MCF 10A (cell line): Measurements from ENCODE around the gene CHD1. TPM values are rescaled to one million over a fixed set of nuclear protein-coding genes. Genes with fewer than 3 reads are reported as not detected.
A peak's percentile ranks its signal among the peaks of the same experiment; 100 is the strongest.

Source experiments
- BruUV-seq: library from RNA; stranded (reverse); fragments of 400-500 nt; replicated peaks from 2 replicates; lab custom pipeline; 2021; lab: Mats Ljungman, UMichigan
- CTCF ChIA-PET: fragments of 300-600 bp; sonication (Branson Sonifier 250); formaldehyde crosslinking; extraction: SDS; loops from one replicate; lab custom pipeline; 2021; ENCODE audit warnings: antibody characterized with exemption, inconsistent platforms; lab: Yijun Ruan, JAX
- POLR2A ChIA-PET: fragments of 300-600, 350-650 bp; sonication (Branson Sonifier 250); formaldehyde crosslinking; extraction: SDS; loops from one replicate; lab custom pipeline; 2020; ENCODE audit warnings: antibody characterized with exemption, inconsistent platforms; lab: Yijun Ruan, JAX
- DNase-seq: peaks from one replicate; pipeline ENCODE4 v3.0.0-alpha.2; 2018; ENCODE audit not compliant: unreplicated experiment
- H3K27ac Mint-ChIP-seq: one replicate; pipeline ENCODE4 v1.8.0; 2022; ENCODE audit warnings: mild to moderate bottlenecking, low read depth, mixed read lengths; ENCODE audit not compliant: unreplicated experiment
- H3K27me3 Mint-ChIP-seq: one replicate; pipeline ENCODE4 v1.8.0; 2022; ENCODE audit warnings: mixed read lengths; ENCODE audit not compliant: insufficient read depth, unreplicated experiment
- H3K36me3 Mint-ChIP-seq: one replicate; pipeline ENCODE4 v1.8.0; 2022; ENCODE audit warnings: mild to moderate bottlenecking, moderate library complexity, mixed read lengths; ENCODE audit not compliant: insufficient read depth, unreplicated experiment
- H3K4me1 Mint-ChIP-seq: one replicate; pipeline ENCODE4 v1.8.0; 2022; ENCODE audit warnings: mixed read lengths; ENCODE audit not compliant: insufficient read depth, unreplicated experiment
- H3K4me3 Mint-ChIP-seq: one replicate; pipeline ENCODE4 v1.8.0; 2022; ENCODE audit warnings: mild to moderate bottlenecking, moderate library complexity, mixed read lengths; ENCODE audit not compliant: unreplicated experiment
- H3K9me3 Mint-ChIP-seq: one replicate; pipeline ENCODE4 v1.8.0; 2022; ENCODE audit warnings: mixed read lengths; ENCODE audit not compliant: unreplicated experiment
- intact Hi-C: fragments of 100-400 bp; cut with micrococcal nuclease; formaldehyde crosslinking; loops from 2 replicates; pipeline ENCODE4 v1.14.1; 2022
- total RNA-seq: library from RNA; stranded (reverse); gene quantifications from 2 replicates; pipeline ENCODE4 v1.2.3, GENCODE V29; 2022
- TF ChIP-seq, protein P1 (sequence below): fragments of 200-600 bp; IDR thresholded peaks from one replicate; pipeline ENCODE4 v1.8.0; 2022; ENCODE audit warnings: antibody characterized with exemption, mild to moderate bottlenecking; ENCODE audit not compliant: unreplicated experiment

Gene CHD1
- total RNA-seq, 1 experiment from 2014 or later: 54.7 TPM

DNA sequence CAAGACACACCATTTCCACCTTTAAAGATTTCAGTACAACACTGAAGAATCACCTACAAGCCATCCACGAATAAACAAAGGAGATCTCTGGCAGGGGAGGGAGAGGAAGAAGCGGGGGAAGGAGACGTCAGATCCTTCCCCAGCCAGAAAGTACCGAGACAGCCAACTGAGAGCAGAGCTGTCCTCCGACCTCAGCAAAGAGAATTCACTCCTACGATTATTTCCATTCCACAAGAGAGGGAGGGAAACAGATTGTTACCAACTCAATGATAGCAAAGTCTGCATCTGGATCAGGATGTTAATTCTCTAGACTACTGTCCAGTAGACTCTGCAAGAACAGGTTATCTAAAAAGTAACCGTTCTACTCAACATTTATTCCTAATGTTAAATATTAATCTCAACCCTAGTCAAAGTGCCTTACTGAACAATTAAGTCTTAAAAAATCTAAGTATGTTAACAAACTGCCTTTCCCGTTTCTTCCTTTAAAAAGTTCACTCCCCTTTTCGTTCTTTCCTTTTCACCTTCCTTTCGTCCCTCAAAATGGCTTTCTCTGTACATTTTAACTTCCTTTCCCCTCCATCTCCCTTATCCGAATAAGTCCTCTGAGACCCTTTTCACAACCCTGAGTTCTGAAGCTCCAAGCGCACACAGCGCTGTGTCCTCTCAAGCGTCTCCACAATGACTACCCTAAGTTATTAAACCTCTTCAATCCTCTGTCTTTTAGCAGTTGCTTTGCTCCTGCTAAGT lies 1.4 kb downstream of the CHD1 start:
- Mint-ChIP-seq H3K4me3 (peak overlapping the region; percentile 78), H3K36me3 (peaks cover 54% of the 10 kb centered on the region), H3K9me3 (no peaks in the 10 kb centered on the region), H3K27me3 (no peaks in the 10 kb centered on the region), H3K27ac (peak overlapping the region; percentile 49), H3K4me1 (peaks cover 5% of the 10 kb centered on the region)
- DNase-seq: peak; percentile 66
- ChIA-PET CTCF (interaction anchor here (0.5 to 1.3 kb wide), 3 partner anchors 13 to 14 kb away, joined by 4 to 5 read pairs (median 4); no protein-coding TSS in a partner anchor), POLR2A (interaction anchor here (0.8 to 7.8 kb wide), 13 partner anchors 9 to 152 kb away, joined by 3 to 167 read pairs (median 23); no protein-coding TSS in a partner anchor)
- TF ChIP-seq, protein P1, sequence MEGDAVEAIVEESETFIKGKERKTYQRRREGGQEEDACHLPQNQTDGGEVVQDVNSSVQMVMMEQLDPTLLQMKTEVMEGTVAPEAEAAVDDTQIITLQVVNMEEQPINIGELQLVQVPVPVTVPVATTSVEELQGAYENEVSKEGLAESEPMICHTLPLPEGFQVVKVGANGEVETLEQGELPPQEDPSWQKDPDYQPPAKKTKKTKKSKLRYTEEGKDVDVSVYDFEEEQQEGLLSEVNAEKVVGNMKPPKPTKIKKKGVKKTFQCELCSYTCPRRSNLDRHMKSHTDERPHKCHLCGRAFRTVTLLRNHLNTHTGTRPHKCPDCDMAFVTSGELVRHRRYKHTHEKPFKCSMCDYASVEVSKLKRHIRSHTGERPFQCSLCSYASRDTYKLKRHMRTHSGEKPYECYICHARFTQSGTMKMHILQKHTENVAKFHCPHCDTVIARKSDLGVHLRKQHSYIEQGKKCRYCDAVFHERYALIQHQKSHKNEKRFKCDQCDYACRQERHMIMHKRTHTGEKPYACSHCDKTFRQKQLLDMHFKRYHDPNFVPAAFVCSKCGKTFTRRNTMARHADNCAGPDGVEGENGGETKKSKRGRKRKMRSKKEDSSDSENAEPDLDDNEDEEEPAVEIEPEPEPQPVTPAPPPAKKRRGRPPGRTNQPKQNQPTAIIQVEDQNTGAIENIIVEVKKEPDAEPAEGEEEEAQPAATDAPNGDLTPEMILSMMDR: no peak
- TSS peak; percentile 16 for BruUV-seq
- intact Hi-C loops: no loop called here

DNA sequence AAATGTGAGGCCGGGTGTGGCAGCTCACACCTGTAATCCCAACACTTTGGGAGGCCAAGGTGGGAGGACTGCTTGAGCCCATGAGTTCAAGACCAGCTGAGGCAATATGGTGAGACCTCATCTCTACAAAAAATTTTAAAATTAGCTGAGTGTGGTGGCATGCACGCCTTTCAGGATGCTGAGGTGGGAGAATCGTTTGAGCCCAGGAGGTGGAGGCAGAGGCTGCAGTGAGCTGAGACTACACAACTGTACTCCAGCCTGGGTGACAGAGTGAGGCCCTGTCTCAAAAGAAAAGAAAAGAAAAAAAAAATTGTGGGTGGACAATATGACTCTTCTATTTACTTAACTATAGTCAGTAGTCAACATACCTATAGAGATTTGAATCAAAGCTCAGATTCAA lies 4.8 kb downstream of the CHD1 start:
- H3K4me1 Mint-ChIP-seq: peaks cover 11% of the 10 kb centered on the region
- no peaks in the 10 kb centered on the region for H3K27me3 Mint-ChIP-seq
- intact Hi-C loops: no loop called here
- TF ChIP-seq, protein P1: no peak
- ChIA-PET CTCF (interaction anchor here (0.7 to 1.2 kb wide), 4 partner anchors 11 to 109 kb away, joined by 3 to 5 read pairs (median 3); no protein-coding TSS in a partner anchor), POLR2A (interaction anchor here (0.6 to 3.3 kb wide), 3 partner anchors 10 to 1741 kb away, joined by 3 to 12 read pairs (median 4); partner anchors contain the start of gene RIOK2)
- peaks cover 66% of the 10 kb centered on the region for H3K36me3 Mint-ChIP-seq
- H3K9me3 Mint-ChIP-seq: peaks cover under 1% of the 10 kb centered on the region
- no peak overlapping the region for H3K27ac Mint-ChIP-seq
- no peak overlapping the region for H3K4me3 Mint-ChIP-seq
- no peak for DNase-seq
- BruUV-seq: no TSS peak

DNA sequence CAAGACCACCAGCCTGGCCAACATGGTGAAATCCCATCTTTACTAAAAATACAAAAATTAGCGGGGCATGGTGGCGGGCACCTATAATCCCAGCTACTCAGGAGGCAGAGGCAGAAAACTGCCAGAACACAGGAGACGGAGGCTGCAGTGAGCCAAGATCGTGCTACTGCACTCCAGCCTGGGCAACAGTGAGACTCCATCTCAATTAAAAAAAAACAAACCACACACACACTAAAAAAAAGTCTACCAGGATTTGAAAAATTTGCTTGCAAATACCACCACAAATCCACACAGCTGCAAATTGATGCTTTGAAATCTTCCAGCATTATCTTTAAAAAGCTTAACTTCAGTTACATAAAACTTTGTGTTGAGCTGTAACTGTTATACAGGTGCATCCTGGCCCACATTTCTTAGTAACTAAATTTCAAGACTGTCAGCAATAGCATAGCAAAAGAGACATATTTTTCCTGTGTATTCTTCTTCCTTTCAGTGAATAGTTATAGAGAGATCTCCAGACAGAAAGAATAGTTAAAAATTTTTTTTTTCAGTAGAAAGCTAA lies 6.8 kb downstream of the CHD1 start:
- TF ChIP-seq, protein P1: no peak
- H3K36me3 Mint-ChIP-seq: peaks cover 74% of the 10 kb centered on the region
- no peak overlapping the region for H3K4me3 Mint-ChIP-seq
- intact Hi-C loops: no loop called here
- H3K27me3 Mint-ChIP-seq: no peaks in the 10 kb centered on the region
- DNase-seq: no peak
- no TSS peak for BruUV-seq
- H3K9me3 Mint-ChIP-seq: peaks cover 7% of the 10 kb centered on the region
- peaks cover 25% of the 10 kb centered on the region for H3K4me1 Mint-ChIP-seq
- CTCF ChIA-PET: interaction anchor here (0.6 to 1.4 kb wide), 8 partner anchors 9 to 1442 kb away, joined by 3 to 5 read pairs (median 4); no protein-coding TSS in a partner anchor
- POLR2A ChIA-PET: interaction anchor here (0.7 to 3.3 kb wide), 7 partner anchors 8 to 97 kb away, joined by 3 to 12 read pairs (median 5); no protein-coding TSS in a partner anchor
- no peak overlapping the region for H3K27ac Mint-ChIP-seq

DNA sequence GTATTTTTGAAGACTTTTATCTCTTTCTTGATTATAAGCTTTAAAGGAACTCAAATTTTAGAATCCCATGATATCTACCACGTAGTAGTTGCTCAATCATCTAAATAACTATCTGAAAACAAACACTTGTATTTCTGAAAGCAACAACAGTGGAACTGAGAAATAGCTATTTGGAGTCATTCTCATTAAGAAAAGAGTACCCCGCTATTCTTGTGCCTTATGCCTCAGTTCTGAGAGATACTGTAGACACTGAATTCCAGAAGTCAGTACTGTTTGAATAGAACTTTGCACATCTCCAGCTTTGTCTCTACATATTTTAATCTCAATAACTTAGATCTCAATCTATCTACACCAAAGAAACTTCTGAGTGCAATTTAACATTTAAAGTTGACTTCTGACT lies 11.4 kb downstream of the CHD1 start:
- BruUV-seq: no TSS peak
- no peak overlapping the region for H3K4me3 Mint-ChIP-seq
- H3K9me3 Mint-ChIP-seq: peaks cover 7% of the 10 kb centered on the region
- no peaks in the 10 kb centered on the region for H3K27me3 Mint-ChIP-seq
- ChIA-PET CTCF (interaction anchor here (0.6 to 1.8 kb wide), 5 partner anchors 10 to 1987 kb away, joined by 3 to 6 read pairs (median 4); no protein-coding TSS in a partner anchor), POLR2A (interaction anchor here (1.3 to 3.8 kb wide), 3 partner anchors 9 to 24 kb away, joined by 5 to 46 read pairs (median 34); partner anchors contain the start of gene CHD1)
- H3K36me3 Mint-ChIP-seq: peaks cover 50% of the 10 kb centered on the region
- TF ChIP-seq, protein P1: no peak
- DNase-seq: no peak
- peaks cover 21% of the 10 kb centered on the region for H3K4me1 Mint-ChIP-seq
- intact Hi-C loops: no loop called here
- peak overlapping the region; percentile 75 for H3K27ac Mint-ChIP-seq
